ENCODE data around the gene OGFOD1. TPM values are rescaled to one million over a fixed set of nuclear protein-coding genes. Genes with fewer than 3 reads are reported as not detected.

The OGFOD1 gene
- total and polyA plus RNA-seq, 2 donors (not counting 1 experiment from before 2014, with no cell fraction given) = 54.7 to 101 TPM

DNA sequence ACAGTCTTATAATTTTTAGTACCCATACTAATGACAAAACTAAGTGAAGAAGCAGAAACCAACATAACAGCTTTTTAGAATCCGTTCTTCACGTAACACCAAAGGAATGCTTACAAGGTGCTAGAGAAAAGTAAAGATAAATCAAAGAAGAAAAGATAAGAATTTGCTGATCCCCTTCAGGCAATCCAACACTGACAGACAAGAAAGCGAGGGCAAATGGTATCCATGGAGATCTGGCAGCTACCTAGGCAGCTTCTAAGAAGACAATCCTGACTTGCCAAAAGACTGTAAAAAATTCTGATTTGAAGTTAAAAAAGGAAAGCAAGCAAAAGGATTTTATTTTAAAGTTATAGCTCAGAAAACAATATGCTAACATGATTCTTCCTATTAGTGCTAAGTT is 53.8 kb downstream of the OGFOD1 start:
- H3K36me3 ChIP-seq (ENCODE audit: control insufficient read depth, insufficient read depth, low read length) = peaks cover 5% of the 10 kb centered on the region
- TF ChIP-seq CTCF (conservative IDR thresholded peaks at IDR 0.05 in 1 of 2, IDR thresholded peaks at IDR 0.05 in 1 of 2; ENCODE audit: low read depth in 1 of 2, low read length in 2 of 2) (no peak), EZH2 (IDR thresholded peaks at IDR 0.05; ENCODE audit: low read length, missing control alignments) (no peak)
- H3K4me1 ChIP-seq (ENCODE audit: control insufficient read depth, extremely low read depth, insufficient read depth, low read length) = no peaks in the 10 kb centered on the region

DNA sequence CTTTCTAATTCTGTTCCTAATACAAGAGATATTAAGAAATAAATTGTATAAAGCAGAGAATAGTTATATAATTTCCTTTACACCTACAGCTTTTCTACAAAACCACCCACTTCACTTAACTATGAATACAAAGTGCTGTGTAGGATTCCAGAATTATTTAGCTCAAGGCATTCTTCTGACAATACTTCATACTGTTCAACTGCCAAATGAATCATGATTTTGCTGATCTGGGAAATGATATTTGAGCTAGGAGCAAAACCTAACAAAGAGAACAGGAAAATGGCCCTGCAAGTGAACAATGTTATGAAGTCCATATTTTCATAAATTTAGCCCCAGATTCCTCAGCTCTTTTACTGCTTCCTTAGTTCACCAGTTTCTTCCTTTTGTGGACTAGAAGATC is 55.6 kb downstream of the OGFOD1 start:
- Histone ChIP-seq H3K36me3 (ENCODE audit: control insufficient read depth, insufficient read depth, low read length) (peaks cover 3% of the 10 kb centered on the region), H3K4me2 (ENCODE audit: extremely low read depth, insufficient read depth, low read length) (no peak overlapping the region), H3K27me3 (ENCODE audit: control insufficient read depth, insufficient read depth, low read length) (no peaks in the 10 kb centered on the region), H2AFZ (ENCODE audit: low read length) (peak overlapping the region; percentile 49), H3K4me3 (replicated peaks in 1 of 4; ENCODE audit: control extremely low read depth in 1 of 4, insufficient read depth in 1 of 4, low read depth in 3 of 4, low read length in 4 of 4) (no peak overlapping the region), H3K9ac (ENCODE audit: insufficient read depth, low read length) (no peak overlapping the region), H3K4me1 (ENCODE audit: control insufficient read depth, extremely low read depth, insufficient read depth, low read length) (no peaks in the 10 kb centered on the region), H3K79me2 (ENCODE audit: control insufficient read depth, insufficient read depth, low read length) (no peaks in the 10 kb centered on the region), H3K27ac (ENCODE audit: insufficient read depth, low read length) (peak overlapping the region; percentile 47), H3K9me3 (ENCODE audit: control insufficient read depth, insufficient read depth, low read depth, low read length) (no peaks in the 10 kb centered on the region), H4K20me1 (ENCODE audit: control insufficient read depth, extremely low read depth, insufficient read depth, low read length) (no peaks in the 10 kb centered on the region)
- TF ChIP-seq EZH2 (IDR thresholded peaks at IDR 0.05; ENCODE audit: low read length, missing control alignments) = no peak
- peak; percentile 47 to 89 for DNase-seq (ENCODE audit: low read depth in 2 of 2)

More for the DNA sequence above, 53.8 kb downstream of the OGFOD1 start:
- H3K9ac ChIP-seq (ENCODE audit: insufficient read depth, low read length) = no peak overlapping the region
- no peaks in the 10 kb centered on the region for H3K27me3 ChIP-seq (ENCODE audit: control insufficient read depth, insufficient read depth, low read length)
- H3K79me2 ChIP-seq (ENCODE audit: control insufficient read depth, insufficient read depth, low read length) = no peaks in the 10 kb centered on the region
- H3K4me2 ChIP-seq (ENCODE audit: extremely low read depth, insufficient read depth, low read length) = no peak overlapping the region
- no peaks in the 10 kb centered on the region for H4K20me1 ChIP-seq (ENCODE audit: control insufficient read depth, extremely low read depth, insufficient read depth, low read length)
- no peak overlapping the region for H3K27ac ChIP-seq (ENCODE audit: insufficient read depth, low read length)
- DNase-seq (ENCODE audit: low read depth in 2 of 2) = peak in 1 of 2 donors; percentile 62
- no peak overlapping the region for H3K4me3 ChIP-seq (replicated peaks in 1 of 4; ENCODE audit: control extremely low read depth in 1 of 4, insufficient read depth in 1 of 4, low read depth in 3 of 4, low read length in 4 of 4)
- no peaks in the 10 kb centered on the region for H3K9me3 ChIP-seq (ENCODE audit: control insufficient read depth, insufficient read depth, low read depth, low read length)
- H2AFZ ChIP-seq (ENCODE audit: low read length) = no peak overlapping the region

DNA sequence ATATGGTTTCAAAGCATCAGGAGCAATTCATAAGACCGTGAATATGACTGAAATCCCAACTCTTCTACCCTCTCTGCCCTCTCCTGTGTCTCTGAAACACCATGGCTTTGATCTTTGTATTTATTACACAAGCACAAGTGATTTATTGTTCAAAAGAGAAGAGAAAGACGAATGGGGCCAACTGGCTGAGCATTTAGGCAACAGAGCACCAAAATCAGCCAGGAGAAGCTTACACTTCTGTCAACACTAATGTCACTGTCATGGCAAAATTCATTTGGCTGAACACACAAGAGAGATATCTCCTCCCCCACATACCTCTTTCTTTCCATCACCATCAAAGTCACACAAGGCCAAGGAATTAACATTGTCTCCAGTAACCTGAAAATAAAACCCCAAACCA is 59.2 kb downstream of the OGFOD1 start:
- Histone ChIP-seq H3K4me2 (ENCODE audit: extremely low read depth, insufficient read depth, low read length) (no peak overlapping the region), H2AFZ (ENCODE audit: low read length) (no peak overlapping the region), H4K20me1 (ENCODE audit: control insufficient read depth, extremely low read depth, insufficient read depth, low read length) (no peaks in the 10 kb centered on the region), H3K27ac (ENCODE audit: insufficient read depth, low read length) (no peak overlapping the region), H3K4me1 (ENCODE audit: control insufficient read depth, extremely low read depth, insufficient read depth, low read length) (no peaks in the 10 kb centered on the region), H3K36me3 (ENCODE audit: control insufficient read depth, insufficient read depth, low read length) (peaks cover 1% of the 10 kb centered on the region), H3K27me3 (ENCODE audit: control insufficient read depth, insufficient read depth, low read length) (no peaks in the 10 kb centered on the region), H3K4me3 (replicated peaks in 1 of 4; ENCODE audit: control extremely low read depth in 1 of 4, insufficient read depth in 1 of 4, low read depth in 3 of 4, low read length in 4 of 4) (no peak overlapping the region), H3K79me2 (ENCODE audit: control insufficient read depth, insufficient read depth, low read length) (peaks cover 1% of the 10 kb centered on the region), H3K9ac (ENCODE audit: insufficient read depth, low read length) (no peak overlapping the region), H3K9me3 (ENCODE audit: control insufficient read depth, insufficient read depth, low read depth, low read length) (no peaks in the 10 kb centered on the region)
- TF ChIP-seq CTCF (conservative IDR thresholded peaks at IDR 0.05 in 1 of 2, IDR thresholded peaks at IDR 0.05 in 1 of 2; ENCODE audit: low read depth in 1 of 2, low read length in 2 of 2) (no peak), EZH2 (IDR thresholded peaks at IDR 0.05; ENCODE audit: low read length, missing control alignments) (no peak)
- DNase-seq (ENCODE audit: low read depth in 2 of 2) = no peak

Data from fibroblast of lung (primary cell).